Suprapubic skin (tissue), 4 donors: ENCODE measurements around the gene ARHGEF39.

ENCODE experiments used
- CTCF ChIP-seq, 2 donors: fragments of 200-600 bp in 1 of 2; fragments of 450-650 bp in 1 of 2; sonication (generic) in 1 of 2; IDR thresholded peaks; one replicate each; pipeline ENCODE4 v1.5.1; 2016 to 2019; ENCODE audit warnings: antibody characterized with exemption in 2 of 2, mild to moderate bottlenecking in 1 of 2, moderate library complexity in 1 of 2
- POLR2A ChIP-seq, 2 donors: fragments of 450-650 bp; IDR thresholded peaks; one replicate each; pipeline ENCODE4 v1.6.1; 2017; ENCODE audit warnings: antibody characterized with exemption in 2 of 2, mild to moderate bottlenecking in 2 of 2, moderate library complexity in 2 of 2
- POLR2AphosphoS5 ChIP-seq, 3 donors: sonication (generic); formaldehyde crosslinking; IDR thresholded peaks; one replicate each; pipeline ENCODE4 v1.6.1; 2017; ENCODE audit warnings: antibody characterized with exemption in 3 of 3

GRCh38 chr9:35690614-35691333, 25.8 kb upstream of the ARHGEF39 start:
- no peak for TF ChIP-seq CTCF (IDR thresholded peaks at IDR 0.05)
- TF ChIP-seq POLR2A (IDR thresholded peaks at IDR 0.05): no peak
- no peak for TF ChIP-seq POLR2AphosphoS5 (IDR thresholded peaks at IDR 0.05)
